CMK (cell line): Measurements from ENCODE around the gene PPP2R2C.

Experiments used
- DNase-seq: peaks from one replicate; pipeline ENCODE4 v3.0.0-alpha.2; 2010; ENCODE audit warnings: low read depth

The PPP2R2C gene

DNA sequence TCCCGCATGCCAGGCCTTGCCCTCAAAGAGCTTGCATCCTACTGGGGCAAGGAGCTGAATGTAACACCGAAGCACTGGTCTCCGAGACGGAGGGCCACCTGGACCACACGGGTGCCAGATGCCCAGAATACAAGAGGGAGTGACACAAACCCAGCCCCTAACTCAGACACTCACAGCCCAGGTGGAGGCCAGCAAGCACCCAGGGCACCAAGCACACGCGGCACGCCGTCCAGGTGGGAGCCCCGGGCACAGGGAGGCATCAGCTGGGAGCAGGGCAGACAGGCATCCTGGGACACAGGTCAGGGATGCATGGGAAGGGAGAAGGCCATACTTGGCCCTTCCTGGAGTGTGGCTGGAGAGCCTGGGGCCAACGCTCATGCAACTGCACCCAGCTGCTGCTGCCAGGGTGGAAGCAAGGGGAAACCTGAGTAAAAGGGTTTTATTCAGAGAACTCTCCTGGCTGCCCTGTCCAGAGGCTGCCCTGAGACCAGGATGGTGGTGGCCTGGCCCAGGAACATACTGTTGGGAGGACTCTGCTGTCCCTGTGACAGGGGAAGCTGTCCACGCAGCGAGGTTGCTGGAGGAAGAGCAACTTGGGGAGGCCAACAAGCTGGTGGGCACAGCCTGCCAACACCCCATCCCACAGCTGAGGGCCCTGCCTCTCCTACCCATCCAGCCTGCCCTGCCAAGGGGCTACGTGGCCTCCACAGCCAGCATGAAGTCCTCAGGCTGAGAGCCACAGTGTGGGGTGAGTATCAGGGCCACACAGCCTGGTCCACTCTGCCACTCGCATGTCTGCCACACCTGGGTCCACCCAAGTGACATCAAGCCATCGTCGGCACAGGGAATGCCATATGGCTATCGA, 22.2 kb upstream of the PPP2R2C start:
- no peak for DNase-seq

DNA sequence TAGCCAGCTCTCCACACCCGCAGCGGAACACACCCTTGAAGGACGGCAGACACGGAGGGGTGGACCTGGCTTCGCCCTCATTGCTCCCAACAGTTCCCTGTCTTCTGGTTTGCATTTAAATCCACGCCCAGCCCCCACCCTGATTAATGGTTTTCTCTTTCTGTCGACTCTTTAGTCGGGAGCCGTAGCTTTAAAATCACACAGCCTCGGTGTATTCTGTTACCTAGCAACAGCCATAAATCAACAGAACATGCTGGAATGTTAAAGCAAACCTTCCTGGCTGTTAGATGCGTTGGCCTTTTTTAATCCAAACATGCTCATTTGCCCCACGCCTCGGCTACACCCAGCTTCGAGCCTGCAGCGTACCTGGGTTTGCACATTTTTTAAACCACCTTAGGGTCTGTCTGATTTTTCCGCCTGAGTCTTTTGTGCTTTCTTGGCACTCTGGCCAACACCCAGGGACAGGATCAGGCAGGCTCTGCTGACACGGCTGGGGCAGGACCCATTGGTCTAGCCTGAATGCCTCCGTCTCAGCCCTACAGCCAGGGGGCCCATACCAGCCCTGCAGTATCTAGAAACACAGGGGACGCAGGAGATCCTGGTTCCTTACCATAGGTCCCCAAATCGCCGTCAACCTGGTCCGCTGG, 21.4 kb upstream of the PPP2R2C start:
- DNase-seq, result no peak

DNA sequence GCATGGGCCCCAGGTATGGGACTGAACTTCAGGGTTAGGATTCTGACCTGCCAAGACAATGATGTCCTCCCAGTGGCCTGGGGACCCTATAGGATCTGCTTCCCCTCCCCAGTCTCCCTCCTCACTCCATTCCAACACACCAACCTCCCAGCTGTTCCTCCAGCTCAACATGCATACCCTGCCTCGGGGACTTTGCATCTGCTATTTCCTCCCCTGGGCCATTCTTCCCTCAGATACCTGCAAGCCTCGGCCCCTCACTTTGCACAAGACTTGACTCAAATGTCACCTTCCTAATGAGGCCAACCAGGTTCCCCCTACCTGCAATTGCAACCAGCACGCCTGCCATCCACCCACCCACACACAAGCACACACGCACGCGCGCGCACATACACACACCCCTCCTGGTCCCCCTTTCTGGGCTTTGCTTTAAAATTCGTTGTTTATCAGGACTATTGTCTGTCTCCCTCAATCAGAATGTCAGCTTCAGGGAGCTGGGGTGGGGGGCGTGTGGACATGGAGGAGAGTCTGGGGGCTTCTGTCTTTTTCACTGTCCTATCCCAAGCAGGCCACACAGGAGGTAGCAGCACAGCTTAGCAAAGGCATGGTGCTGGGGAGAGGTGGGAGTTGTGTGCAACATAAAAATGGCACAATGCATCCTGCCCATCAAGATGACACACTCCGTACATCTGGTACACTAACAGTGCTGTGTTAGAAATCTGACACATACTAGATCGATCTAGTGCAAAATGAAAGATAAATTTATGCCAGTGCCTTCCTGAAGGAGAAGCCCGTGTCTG, 20.6 kb upstream of the PPP2R2C start:
- no peak for DNase-seq

DNA sequence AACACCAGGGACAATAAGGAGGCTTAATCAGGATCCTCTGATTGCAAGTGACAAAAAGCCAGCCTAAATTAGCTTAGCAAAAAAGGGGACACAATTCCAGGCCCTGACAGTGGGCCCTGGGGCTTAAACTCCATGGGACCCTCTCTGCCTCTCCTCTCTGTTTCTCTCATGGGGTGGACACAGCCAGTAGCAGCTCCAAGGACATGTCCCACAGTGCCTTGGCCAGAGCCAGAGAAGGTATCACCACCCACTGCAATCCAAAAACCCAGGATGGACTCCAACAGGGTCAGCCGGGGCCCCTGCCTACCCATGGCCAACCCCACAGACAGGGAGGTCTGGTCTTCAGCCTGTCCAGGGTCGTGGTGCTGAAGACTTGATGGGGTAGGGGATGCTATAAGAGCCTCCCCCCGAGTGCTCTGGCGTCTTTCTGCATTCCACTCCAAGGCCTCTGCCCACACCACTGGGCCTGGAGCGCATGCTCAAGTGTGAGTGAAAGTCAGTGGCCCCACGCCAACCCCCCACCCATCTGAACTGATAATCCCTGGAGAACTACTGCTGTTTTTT, 19.7 kb upstream of the PPP2R2C start:
- no peak for DNase-seq

DNA sequence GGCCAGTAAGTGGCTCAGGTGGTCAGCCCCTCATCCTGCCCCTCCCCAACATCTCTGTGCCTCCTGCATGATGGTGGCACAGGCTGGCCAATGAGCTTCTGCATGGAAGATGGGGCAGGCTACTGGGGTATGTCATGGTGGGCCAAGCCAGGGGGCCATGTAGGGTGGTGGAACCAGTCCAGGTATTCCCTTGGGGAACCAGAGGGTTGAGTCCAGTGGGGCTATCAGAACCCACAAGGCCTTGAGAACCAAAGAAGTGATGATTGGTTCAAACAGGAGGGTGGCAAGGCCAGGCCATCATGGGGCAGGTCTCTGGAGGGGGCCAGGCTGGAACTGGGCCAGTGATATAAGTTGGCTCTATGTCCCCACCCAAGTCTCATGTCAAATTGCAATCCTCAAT, 18.8 kb upstream of the PPP2R2C start:
- no peak for DNase-seq

DNA sequence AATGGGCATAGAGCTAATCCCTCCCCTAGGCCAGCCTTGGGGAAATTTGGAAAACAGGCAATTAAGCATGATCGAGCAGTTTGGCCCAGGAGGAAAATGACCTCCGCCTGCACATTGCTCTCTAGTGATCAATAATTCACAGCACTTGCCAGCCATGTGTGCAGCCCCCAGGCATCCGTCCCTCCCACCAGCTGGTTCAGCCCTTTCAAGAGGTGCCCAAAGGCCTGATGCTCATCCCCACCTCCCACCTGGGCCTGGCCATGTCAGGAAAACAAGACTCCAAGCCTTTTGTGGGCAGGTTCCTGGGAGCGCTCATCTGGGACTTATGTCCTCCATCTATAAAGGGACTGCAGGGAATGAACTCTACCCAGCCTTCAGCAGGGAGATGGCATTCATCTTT, 17.5 kb upstream of the PPP2R2C start:
- no peak for DNase-seq

DNA sequence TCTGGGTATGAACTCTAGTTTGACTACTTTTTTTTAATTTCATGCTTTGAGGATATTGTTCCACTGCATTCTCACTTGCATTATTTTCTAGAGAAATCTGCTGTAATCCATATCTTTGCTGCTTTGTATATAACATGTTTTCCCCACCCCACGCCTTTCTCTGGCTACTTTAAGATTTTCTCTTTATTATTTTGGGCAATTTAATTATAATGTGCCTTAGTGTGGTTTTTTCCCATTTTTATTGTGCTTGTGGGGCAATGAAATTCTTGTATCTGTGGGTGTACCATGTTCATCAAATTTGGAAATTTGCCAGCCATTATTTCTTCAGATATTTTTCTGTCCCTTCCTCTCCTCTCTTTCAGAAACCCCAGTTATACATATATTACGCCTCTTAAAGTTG, 15.1 kb upstream of the PPP2R2C start:
- no peak for DNase-seq

DNA sequence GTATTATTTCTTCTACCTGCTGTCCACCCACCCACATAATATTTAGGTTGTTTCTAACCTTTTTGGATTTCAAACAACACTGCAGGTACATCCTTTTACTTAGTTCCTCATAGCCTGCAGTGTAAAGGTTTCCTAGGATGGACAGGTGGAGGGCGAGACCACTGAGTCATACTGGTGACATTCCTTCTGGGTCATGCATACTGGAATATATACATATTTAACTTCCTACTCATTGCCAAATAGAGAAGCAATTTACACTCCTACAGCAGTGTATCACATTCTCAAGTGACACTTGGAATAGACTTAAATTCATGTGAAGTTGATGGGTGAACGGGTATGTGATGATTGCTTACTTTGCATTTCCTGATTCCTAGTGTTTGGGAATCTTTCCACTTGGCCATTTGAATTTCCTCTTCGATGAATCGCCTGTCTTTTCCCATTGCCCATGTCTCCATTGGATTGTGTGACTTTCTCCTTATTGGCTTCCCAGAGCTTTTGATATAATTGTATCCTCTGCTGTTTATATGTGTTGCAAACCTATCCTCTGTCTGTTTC, 8.2 kb upstream of the PPP2R2C start:
- no peak for DNase-seq

DNA sequence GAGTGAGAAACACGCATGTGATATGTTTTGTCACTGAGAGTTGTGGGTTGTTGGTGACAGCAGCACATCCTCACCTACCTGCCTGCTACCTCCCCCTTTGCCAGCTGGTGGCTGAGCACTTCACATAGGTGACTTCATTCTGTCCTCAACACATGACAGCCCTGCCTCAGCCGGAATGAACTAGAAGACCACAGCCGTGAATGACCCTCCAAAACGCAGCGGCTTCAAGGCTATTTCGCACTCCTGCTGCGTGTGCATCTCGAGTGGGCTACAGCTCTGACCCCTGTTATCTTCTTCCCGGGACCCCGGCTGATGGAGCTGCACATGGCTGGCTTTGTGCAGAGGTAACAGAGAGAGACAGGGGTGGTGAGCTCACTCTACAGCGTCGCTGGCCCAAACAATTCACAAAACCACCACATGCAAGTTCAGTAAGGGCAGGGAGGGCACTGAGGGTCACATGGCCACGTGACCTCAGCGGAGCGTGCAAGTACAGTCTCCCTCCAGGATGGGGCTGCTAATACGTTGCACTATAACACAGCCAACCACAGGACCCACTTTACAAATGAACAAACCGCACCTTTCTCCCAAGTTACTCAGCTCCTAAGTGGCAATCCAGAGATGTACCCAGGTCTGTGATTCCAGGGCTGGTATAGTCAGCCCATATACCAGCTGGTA, 6.3 kb upstream of the PPP2R2C start:
- no peak for DNase-seq

DNA sequence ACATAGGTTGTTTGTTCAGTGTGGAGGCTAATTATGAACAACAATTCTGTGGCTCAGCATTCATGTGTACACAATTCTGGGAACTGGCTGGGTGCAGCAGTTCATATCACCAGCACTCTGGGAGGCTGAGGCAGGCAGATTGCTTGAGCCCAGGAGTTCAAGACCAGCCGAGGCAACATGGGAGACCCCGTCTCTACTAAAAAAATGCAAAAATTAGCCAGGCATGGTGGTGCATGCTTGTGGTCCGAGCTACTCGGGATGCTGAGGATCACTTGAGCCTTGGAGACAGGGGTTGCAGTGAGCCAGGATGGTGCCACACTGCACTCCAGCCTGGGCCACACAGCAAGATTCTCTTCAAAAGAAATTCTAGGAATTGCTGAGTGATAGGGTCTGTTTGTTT, 4.5 kb upstream of the PPP2R2C start:
- no peak for DNase-seq

DNA sequence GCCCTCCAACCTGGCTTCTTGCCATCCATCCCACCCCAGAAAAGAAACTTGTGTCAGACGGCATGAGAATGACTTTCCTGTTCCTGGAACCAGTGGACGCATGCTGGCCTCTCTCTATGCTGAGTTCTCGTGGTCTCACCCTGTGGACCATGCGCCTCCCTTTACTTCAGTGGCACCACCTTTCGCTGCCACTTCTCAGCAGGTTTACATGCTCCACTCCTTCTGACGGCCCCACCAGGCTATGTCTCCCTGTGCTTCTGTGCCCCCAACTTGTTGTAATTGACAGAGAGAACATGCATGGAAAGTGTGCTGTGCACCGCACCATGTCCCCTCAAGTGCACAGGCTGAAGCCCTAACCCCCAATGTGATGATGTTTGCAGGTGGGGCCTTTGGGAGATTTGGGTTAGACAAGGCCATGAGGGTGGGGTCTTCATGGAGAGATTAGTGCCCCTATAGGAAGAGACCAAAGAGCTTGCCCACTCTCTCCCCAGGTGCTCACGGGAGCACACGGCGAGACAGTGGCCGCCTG, 3.1 kb upstream of the PPP2R2C start:
- no peak for DNase-seq

DNA sequence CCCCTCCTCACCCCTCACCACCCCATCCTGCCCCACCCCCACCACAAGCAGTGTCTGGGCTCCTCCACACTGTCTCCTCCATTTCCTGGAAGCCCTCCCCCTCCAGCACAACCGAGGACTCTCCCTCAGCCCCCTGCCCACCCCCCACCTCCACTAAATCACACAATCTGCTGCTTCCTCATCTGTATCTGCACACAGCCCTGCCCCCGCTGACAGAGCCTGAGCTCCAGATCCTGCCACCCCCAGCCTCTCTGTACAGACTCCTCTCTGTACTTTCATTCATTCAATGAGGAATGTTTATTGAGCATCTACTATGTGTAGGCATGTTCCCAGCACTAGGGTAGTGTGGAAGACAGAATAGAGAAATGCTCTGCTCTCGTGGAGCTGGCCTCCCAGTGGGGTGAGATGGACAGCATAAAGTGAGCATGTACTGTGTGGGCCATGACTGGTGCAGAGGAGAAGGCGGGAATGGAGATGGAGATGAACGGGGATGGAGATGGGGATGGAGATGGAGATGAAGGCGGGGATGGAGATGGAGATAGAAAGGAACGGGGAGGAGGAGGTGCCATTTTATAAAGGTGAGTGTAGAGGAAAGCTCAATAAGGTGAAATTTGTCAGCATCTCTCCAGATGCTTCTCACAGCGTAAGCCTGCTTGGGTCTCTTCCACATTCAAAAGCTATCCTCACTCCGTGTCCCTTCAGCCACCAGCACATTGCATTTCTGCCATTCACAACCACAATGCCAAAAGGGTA, 2.5 kb upstream of the PPP2R2C start:
- DNase-seq, result no peak

DNA sequence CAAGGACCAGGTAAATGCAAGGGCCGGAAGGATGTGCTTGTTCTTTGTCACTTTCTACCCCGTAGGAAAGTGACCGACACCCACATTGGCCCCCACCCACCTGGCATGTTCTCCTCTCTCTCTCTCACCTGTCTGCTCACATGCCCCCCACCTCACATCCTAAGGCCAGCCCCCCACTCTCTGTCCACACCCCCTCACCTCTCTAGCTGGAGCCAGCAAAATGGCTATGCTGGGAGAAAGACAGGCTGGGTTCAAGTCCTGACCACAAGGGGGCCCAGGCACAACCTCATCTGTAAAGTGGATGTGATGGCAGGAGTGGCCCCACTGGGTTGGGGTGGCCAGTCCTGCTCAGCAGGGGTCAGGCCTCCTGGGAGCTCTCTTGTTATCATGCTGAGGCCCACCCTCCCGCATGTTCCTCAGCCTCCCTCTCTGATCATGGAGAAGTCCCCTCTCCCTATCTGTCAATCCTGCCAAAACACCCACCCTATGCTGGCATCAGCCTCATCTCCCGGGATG, 1.7 kb upstream of the PPP2R2C start:
- no peak for DNase-seq

DNA sequence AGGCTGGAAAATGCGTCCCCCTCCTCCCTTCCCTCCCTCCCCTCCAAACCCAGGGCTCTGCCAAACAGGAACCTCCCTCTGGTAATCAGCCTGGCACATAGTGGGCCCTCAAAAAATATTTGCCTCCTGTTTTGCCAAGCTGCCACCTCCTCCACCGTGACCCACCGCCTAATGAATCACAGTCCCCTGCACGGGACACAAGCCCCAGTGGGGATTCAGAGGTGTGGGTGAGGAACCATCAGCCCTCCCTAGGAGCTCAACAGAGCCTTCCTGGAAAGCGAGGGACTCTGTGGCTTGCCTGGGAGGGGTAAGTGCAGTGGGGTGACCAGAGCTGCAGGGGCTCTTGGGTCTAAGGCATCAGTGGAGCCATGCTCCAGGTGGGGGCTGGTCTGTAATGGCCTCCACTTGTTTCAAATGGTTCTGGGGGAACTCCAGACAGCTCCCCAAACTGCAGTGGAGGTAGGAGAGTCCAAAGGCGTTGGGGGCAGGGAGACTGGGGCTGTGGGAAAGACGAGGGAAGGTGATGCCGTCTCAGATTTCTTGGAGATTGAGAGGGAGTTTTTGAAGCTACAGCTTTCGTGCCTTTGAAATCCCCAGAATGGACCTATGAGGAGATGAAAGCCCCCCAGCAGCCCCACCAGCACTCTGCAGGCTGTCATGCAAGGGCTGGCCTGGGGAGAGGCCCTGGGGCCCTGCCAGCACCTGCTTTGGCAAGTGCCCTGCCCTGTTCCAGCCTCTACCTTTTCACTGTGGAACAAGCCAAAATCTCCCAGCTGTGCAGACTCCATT, 1.0 kb upstream of the PPP2R2C start:
- no peak for DNase-seq

DNA sequence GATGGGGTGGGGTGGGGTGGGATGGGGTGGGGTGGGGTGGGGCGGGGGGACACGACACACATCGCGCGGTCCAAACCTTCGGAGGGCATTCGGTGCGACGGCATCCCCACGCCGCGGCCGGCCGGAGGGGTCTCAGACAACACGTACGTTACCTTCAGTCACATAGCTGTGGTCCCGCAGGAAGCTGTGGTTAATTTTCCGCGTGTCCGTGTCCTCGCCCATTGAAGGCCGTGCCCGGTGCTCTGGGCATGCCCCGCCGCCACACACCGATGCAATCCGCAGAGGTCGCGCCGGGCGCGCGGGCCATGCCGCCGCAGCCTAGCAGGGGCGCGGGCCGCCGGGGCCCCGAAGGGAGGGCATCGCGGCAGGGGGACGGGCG, 417 bp downstream of the PPP2R2C start:
- DNase-seq, result no peak

DNA sequence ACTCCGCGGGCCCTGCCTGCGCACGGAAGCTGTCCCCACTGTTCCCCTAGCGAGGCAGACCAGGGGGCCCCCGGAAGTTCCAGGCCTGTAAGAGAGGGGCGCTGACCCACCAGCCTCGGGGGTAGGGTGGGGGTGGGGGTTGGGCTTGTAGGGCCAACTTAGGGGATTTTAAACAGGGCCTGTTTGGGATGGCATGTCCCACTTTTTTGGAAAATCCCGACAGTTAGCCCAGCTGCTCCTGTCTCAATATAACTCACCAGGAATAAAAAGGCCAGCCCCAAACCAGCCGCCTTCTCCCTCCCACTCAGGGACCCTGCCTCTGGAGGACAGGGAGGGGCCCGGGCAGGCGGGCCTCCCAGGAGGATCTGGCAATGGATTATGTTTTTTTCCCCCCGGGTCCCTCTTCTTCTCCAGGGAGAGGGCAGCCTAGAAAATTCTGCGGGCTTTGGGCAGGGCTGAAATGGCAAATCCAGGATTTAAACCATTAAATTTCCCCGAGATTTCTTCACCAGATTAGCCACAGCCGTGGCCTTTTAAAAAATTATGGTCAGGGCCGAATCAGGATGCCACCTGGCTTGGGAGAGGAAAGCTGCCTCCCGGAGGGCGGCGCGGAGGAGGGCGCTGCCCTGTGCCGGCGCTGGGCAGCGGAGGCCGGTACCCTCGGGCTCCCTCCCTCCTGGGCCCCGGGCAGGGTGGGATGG, 957 bp downstream of the PPP2R2C start:
- DNase-seq, result peak; percentile 5

DNA sequence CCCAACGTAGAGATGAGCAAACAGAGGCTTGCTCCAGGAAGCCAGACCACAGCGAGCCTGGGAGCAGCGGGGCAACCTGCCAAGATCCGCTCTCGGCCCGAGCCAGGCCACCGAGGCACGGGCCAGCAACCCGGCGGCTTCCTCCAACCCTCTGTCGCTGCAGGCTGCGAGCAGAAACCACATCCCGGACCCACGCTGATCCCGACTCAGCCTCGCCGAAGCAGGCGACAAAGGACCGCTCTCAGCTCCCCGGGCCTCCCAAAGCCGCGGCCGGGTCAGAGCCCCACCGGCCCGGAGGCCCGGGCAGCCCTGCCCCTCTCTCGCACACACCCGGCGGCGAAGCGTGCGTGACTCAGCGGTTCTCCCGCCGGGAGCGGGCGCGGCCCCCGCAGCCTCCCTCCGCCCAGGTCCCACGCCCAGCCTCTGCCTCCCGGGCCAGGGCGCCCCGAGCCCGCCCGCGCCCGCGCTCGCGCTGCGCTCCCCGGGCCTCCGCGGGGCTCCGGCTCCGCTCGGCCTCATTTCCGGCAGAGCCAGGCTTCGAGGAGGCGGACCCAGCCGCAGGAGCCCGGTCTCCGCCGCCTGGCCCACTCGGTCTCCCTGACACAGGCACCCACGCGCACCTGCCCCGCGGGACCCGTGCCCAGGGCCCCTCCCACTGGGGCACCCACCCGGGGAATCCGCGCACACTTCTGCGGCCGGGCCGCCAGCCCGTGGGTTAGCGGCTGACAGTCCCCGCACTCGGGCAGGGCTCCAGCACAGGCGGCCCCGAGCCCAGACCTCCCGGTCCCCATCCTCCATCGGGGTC, 1.7 kb downstream of the PPP2R2C start:
- peak; percentile 39 for DNase-seq

DNA sequence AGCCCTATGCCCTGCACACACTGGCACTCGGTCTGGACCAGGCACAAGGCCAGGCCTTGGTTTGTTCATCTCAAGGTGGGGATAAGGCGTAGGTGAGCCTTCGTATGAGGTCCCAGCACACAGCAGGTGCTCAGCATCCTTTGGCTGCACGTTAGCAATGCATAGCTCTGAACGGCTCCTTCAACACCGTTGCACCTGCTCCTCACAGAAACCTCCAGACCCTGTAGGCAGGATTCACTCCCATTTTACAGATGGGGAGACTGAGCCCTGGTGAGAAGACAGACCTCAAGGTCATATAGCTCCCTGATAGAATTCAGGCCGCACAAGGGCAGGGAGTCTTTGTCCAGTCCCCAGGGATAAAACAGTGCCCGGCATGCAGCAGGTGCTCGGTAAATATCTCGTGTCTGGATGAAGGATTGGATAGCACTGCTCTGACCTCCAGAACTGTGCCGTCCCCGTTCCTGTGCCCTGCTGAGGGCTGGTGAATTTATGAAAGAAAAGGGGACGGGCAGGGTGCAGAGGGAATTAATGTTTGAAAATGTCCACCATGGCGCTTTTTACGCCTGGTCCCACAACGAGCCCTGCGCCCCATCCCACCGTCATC, 2.4 kb downstream of the PPP2R2C start:
- DNase-seq, result no peak
